DND-41 (cell line): ENCODE measurements around the gene RUBCNL.

Experiments used
- CTCF ChIP-seq: IDR thresholded peaks from 2 replicates; pipeline ENCODE4 v1.5.1; 2012; ENCODE audit warnings: borderline replicate concordance, low read length, moderate library complexity, mild to moderate bottlenecking; ENCODE audit not compliant: poor library complexity, severe bottlenecking; ENCODE audit errors: extremely low read depth
- EZH2 ChIP-seq: IDR thresholded peaks from 3 replicates; pipeline ENCODE4 v1.6.1; 2012; ENCODE audit warnings: borderline replicate concordance, low read depth, mild to moderate bottlenecking, moderate library complexity, low read length, inconsistent platforms; ENCODE audit not compliant: severe bottlenecking

- TF ChIP-seq CTCF (no peak), EZH2 (no peak)
These were observed 6.8 kb downstream of the RUBCNL start for GRCh38 chr13:46380242-46380641.
